GM08714 (cell line): Measurements from ENCODE around the gene ADCY2.

Experiments used
- H3K4me3 ChIP-seq: fragments of 200-500 bp; sonication (Bioruptor generic); 2 replicates; pipeline ENCODE4 v1.5.1; 2014; ENCODE audit warnings: mild to moderate bottlenecking, low read length, inconsistent platforms
- ZNF274 ChIP-seq: IDR thresholded peaks from 2 replicates; pipeline ENCODE4 v1.6.1; 2012; ENCODE audit warnings: mild to moderate bottlenecking, low read depth, low read length

ADCY2 gene

DNA sequence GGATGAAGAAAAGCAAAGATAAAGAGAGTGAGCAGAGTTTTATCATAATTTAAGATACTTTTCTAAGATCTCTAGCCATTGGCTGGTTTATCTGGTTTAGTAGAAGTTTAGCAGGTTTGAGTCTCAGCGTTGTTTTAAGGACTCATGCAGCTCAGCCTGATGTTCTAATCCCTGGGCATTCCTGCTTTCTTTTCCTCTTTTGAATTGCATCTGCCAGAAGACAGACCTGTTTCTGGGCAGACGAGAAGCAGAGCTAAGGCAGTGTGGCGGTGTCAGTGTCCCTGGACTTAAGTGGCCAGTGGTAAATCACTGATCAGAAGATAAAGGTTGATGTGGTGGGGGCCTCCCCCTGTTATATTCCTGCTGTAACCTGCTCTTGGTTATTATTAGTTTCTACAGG, 138.6 kb downstream of the ADCY2 start:
- H3K4me3 ChIP-seq, result no peak overlapping the region
- no peak for TF ChIP-seq ZNF274

DNA sequence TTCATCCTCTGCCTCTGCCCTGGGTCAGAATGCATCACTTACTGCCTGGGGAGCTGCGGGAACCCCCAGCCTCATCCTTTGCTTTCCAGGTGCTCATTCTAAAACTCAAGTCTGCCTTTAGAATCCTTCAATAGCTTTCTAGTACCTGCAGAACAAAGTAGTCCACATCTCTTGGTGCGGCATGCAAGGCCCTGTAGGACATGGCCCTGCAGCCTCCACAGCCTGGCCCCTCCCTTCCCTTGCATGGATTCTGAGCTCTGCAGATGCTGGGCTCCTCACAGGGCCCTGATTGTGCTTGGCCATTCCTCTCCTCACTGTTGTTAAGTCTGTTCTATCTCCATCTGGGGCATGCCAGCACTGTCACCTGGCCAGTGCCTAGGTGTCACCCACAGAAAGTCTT, 141.6 kb downstream of the ADCY2 start:
- H3K4me3 ChIP-seq, result no peak overlapping the region
- TF ChIP-seq ZNF274, result no peak

DNA sequence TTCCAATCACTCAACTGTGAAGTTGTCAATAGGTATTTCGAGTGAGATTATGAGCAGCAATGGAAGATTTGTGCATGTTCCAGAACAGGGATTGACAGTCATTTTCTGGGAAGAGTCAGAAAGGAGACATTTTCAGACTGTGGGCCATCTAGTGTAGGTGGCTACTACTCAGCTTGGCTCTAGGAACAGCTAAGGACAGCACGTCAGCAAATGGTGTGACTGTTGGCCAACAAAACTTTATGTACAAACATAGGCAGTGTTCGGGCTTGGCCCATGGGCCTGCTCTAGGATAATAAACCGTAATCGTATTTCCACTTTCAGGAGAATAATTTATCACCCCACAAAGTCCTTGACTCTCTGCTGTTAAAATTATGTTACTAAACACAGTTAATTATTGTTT, 143.6 kb downstream of the ADCY2 start:
- no peak for TF ChIP-seq ZNF274
- no peak overlapping the region for H3K4me3 ChIP-seq

DNA sequence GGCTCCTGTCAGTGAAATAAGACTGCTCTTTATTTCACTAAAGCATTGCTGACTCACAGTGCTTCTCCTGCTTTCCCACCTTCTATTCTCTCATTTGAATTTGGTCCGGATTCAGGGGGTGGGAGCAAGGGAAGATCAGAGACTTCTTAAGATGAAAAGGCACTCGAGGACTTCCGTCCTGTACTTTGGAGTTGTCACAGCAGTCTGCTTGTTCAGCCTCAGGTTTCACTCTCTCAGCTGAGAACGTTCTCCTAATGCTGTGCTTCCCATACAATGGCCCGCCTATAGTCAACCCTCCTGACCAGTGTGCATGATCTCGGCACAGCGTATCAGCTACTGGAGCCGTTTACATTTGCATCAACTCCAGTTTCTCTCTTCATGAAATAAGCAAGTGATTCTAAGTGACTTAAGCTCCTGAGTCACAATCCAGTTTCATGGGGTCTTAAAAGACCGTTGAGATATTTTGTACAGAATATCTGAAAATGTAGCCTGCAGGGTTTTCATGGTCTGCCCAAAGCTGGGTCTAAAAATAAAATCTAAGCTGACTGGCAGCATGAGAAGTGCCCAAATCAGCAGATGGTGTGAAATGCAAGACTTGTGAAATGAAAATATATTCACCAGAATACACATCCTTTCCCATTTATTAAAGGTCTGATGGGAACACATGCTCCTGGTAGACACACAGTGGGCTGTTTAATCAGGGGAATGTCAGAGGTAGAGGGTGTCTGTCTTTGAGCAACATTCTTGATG, 145.0 kb downstream of the ADCY2 start:
- H3K4me3 ChIP-seq, result no peak overlapping the region
- TF ChIP-seq ZNF274, result no peak

DNA sequence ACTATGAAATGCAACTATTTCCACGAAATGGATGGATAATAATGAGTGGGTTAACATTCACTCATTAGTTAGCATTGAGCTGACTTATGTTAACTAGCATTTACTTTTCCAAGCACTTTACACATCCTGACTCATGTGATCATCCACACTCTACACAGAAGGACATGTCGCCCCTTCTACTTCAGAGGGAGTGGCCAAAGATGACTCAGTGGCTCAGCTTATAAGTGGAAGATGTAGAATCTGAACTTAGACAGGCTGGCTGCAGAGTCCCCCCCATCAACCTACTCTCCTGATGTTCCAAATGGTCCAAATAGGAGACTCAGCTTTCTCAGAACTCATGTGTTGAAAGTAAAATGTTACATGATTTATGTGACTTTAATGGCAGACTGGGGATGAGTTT, 146.0 kb downstream of the ADCY2 start:
- no peak overlapping the region for H3K4me3 ChIP-seq
- TF ChIP-seq ZNF274, result no peak

DNA sequence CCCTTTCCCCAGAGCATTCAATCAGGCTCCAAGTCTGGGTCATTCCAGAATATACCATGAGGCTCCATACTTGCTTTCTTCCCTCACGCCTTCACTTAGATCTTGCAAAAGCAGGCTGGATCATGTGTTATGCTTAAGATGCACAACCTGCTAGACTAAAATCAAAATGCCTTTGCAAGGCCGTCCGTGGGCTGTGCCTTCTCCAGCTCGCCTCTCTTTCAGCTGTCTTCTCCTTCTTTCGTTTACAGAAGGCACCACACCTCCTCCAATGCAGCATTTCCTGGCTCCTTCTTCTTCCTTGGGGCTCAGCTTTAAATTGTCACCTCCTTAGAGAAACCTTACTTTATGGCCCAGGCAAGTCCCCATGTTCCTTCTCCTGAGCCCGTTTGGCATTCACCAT, 150.6 kb downstream of the ADCY2 start:
- H3K4me3 ChIP-seq, result no peak overlapping the region
- TF ChIP-seq ZNF274, result no peak

DNA sequence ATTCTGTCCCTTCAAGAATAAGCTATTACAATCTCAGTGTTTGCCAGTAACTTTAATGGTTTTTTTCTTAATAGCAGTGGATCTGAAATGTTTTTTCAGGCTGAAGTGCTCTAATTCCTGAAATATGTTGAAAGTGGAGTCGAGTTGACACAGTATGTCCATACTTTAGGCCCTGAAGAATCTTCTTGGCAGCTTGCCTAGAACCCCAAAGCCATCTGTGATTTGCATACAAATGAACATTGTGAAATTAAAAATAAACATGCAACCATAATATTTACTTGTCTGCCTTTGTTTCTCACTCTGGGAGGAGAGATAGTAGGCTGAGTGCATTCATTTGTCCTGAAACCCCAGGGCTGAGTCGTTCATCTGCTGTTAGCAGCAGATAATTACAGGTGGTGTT, 152.7 kb downstream of the ADCY2 start:
- no peak overlapping the region for H3K4me3 ChIP-seq
- no peak for TF ChIP-seq ZNF274

DNA sequence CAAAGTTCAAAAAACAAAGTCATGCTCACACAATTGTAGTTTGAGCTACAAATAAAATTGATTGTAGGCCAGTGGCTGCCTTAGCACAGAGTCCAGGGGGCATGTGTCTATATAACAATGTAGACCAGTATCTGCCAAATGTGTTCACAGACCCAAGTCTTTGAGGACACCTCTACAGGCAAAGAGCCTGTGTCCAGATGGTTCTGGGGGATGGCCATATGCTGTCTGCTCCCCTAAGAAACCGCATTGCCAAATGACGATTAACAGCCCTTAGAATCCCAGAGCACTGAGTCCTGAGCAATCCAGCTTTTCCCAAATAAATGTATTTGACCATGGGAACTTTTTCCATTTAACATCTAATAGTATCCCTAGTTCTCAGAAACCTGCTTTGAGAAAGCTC, 169.6 kb downstream of the ADCY2 start:
- no peak for TF ChIP-seq ZNF274

DNA sequence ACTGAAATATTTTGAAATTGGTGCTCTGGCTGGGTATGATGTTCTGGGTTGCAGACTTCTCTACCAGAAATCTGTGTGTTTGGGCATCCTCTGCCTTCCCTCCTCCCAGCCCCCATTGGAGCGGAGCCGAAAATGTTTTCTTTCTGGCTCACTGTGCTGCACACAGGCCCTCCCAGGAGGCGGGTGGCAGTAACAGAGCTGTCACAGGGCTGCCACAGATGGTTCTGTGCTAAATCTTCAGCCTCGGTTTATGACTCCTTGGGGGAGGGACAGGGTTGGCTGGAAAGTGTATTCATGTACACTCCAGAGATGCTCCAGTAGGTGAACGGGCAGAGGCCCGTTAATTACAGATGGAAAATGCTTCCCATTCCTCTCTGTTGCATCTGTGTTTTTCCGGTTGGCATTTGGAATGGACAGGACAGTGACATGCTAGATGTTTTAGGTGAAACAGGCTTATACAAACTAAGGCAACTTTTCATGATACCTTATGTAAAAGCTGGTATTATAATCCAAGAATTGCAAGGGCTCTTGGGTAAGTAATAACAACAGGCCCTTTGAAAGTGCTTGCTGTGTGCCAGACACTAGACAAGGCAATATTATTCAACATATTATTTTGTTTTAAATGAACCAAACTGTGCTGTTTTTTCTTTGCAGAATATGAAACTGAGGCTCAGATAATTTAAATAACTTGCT, 180.2 kb downstream of the ADCY2 start:
- H3K4me3 ChIP-seq, result no peak overlapping the region
- no peak for TF ChIP-seq ZNF274

More for the DNA sequence above, 169.6 kb downstream of the ADCY2 start:
- H3K4me3 ChIP-seq, result no peak overlapping the region

DNA sequence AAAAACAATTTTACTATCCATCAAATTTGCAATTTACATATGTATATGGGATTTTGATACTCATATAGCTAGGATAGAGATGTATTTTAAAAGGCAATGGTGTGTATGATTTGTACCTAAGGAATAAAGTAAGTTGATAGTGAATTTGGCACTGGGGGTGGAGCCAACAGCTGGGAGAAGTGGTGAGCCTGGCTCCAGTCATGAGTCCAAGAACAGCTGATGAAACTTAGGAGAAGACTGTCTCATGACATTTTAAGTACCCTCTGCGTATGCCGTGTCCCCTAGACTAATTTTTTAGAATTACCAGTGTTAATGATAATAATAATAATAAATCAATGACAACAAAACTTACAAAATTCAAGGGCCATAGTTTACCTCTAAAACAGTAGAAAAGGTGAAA, 181.4 kb downstream of the ADCY2 start:
- H3K4me3 ChIP-seq, result no peak overlapping the region
- TF ChIP-seq ZNF274, result no peak

DNA sequence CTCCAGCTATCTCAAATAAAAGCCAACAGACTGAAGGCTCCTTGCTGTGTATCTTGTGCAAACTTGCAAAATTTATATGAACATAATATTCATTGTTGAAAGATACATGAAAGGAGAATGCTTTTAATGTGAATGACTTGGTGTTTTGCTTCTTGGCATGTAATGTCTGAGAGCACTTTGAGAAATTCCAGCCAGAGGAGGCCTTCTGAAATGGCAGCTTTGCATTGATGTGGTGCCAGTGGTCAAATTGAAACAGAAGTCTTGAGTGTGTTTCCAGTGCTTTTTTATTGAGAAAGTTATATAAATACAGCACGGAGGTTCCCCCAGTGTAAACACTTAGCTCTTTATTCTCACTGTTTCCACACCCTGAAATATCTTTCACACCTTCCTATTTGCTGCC, 182.1 kb downstream of the ADCY2 start:
- TF ChIP-seq ZNF274, result no peak
- no peak overlapping the region for H3K4me3 ChIP-seq

DNA sequence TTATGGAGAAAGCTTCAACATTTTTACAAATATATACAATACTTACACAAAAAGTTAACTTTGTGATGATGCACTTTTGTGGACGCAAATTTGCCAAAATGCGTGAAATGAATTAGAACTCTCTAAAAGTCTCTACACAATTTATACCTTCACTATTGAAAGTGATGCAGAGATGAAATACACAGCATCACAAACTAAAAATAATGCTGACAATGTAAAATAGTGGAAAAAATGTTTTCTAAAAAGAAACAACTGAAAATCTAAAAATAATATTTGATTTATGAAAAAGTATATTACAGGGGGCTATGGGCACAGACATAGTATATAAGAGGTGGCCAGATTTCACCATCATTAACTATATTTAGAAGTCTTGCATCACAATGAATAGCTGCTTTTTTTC, 188.8 kb downstream of the ADCY2 start:
- TF ChIP-seq ZNF274, result no peak
- no peak overlapping the region for H3K4me3 ChIP-seq

DNA sequence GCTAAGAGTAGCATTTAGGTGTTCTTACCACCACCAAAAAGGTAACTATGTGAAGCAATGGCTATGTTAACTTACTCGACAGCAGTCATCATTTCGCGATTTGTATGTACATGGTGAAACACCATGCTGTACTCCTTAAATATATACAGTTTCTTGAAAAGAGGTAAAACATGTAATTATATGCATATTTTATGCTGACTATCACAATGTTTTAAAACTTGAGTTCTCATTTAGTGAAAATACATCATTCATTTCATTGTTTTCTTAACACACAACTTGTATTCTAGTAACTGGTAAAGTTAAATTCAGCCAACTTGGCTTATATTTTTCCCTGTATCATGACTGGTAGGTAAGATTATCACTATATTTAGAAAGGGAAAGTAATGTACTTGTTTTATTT, 189.9 kb downstream of the ADCY2 start:
- no peak for TF ChIP-seq ZNF274
- H3K4me3 ChIP-seq, result no peak overlapping the region

DNA sequence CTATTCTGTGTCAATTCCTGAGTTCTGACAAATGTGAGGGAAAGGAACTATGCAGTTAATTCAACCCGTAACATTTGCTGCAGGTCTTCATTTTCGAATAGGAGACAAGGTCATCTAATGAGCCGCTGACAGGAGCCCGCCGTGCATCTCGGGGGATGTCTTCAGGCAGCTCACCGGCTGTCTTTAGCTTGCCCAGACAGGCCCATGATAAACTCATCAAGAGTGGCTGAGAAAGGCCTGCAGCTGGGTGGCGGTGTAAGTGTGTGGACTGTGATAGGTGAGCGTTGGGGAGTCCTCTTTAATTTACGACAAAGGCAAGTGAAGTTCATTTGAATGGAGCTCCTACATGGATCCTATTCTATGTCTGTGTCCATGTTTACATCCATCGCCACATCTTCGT, 190.5 kb downstream of the ADCY2 start:
- no peak for TF ChIP-seq ZNF274
- H3K4me3 ChIP-seq, result no peak overlapping the region

DNA sequence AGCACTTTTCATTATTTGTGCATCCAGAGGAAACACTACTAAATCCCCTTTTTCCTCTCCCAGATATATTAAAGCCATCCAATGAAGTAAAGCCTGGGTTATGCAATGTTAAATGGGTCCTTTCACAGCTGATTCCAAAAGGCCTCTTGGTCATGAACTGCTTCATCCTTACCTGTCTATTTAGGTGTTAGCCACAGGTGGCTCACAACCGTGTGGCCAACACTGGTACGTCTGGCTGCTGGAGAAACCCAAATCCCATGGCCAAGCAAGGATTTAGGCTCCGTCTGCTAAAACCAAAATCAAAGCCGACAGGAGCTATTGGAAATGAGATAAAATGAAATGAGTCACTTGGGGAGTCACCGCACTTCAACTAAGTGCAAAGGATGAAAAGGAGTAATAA, 193.9 kb downstream of the ADCY2 start:
- H3K4me3 ChIP-seq, result no peak overlapping the region
- TF ChIP-seq ZNF274, result no peak
